Stimulated activated effector memory CD8-positive, alpha-beta T cell treated with anti-CD3 and anti-CD28 coated beads, Interleukin-12 subunit alpha, Interleukin-12 subunit beta, amount 100 ng/mL, for 72 hours (primary cell): Measurements from ENCODE around the gene KIAA1958.
A peak's percentile ranks its signal among the peaks of the same experiment; 100 is the strongest.

ENCODE experiments used
- ATAC-seq: fragments of 150-1000 bp; cut with Tn5 transposase; 2 replicates; pipeline ENCODE4 v1.10.0; 2021
- DNase-seq, 2 donors: peaks; one replicate each; pipeline ENCODE4 v3.0.0; 2021 to 2022; ENCODE audit warnings: low spot score in 2 of 2
- H3K27ac Mint-ChIP-seq: one replicate; pipeline ENCODE4 v1.8.0; 2022; ENCODE audit warnings: mild to moderate bottlenecking, mixed read lengths
- H3K36me3 Mint-ChIP-seq: one replicate; pipeline ENCODE4 v1.8.0; 2022; ENCODE audit warnings: mild to moderate bottlenecking, mixed read lengths
- H3K4me1 Mint-ChIP-seq: one replicate; pipeline ENCODE4 v1.8.0; 2022; ENCODE audit warnings: mixed read lengths
- H3K4me3 Mint-ChIP-seq: one replicate; pipeline ENCODE4 v1.8.0; 2022; ENCODE audit warnings: mild to moderate bottlenecking, mixed read lengths
- H3K9me3 Mint-ChIP-seq: one replicate; pipeline ENCODE4 v1.8.0; 2022; ENCODE audit warnings: mixed read lengths

The KIAA1958 gene, protein sequence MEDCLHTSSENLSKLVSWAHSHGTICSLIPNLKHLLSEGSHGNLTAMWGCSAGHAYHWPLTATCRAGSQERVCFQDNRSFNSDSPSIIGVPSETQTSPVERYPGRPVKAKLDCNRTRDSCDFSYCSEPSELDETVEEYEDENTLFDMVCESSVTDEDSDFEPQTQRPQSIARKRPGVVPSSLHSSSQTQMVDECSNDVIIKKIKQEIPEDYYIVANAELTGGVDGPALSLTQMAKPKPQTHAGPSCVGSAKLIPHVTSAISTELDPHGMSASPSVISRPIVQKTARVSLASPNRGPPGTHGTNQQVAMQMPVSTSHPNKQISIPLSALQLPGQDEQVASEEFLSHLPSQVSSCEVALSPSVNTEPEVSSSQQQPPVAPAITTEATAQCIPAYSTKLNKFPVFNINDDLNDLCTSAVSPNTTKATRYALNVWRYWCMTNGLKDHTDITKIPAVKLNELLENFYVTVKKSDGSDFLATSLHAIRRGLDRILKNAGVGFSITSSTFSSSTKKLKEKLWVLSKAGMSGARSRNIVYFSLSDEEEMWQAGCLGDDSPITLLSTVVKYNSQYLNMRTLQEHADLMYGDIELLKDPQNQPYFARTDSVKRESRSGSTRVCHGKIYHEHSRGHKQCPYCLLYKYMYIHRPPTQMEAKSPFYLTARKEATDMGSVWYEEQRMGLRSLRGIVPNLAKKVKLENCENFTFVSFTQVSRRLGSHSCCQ

DNA sequence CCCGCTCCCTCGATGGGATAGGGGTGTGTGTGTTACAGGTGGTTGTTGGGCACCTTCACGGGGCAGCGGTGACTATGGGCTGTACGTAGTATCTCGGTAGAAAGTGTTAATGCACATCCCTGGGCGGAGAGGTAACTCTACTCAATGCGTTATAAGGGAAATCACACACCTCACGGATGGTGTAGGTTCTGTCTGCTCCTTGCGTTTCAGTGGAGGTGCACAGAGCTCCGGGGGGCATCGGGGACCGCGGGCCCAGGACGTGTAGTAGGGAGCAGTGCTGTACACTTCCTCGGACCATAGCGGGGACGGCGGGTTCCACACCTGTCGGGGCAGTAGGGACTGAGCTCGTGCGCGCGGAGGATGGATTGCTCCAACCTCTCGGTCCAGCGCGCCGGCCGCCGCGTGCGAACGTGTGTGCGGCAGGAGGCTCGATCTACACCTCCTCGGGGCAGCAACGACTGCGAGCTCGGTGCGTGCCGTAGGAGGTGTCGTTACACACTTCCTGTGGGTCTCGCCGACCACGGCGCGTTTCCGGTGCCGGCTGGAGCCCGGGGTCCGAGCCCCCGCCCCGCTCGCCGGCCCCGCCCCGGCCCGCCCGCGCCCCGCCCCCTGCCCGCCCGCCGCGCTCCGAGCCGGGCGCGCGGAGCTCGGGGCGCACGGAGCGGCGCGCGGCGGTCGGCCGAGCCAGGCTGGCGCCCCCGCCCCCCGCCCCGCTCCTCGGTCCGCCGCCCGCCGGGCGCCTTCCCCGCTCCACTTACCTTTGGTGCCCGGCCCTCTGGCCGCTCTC, at the start of gene KIAA1958:
KIAA1958 (plus strand) TSS at position 607 of the 787 bp plus-strand sequence. CDS start 87,254 bp downstream, outside the sequence.
- H3K9me3 Mint-ChIP-seq: no peaks in the 10 kb centered on the region
- H3K4me1 Mint-ChIP-seq: peaks cover 16% of the 10 kb centered on the region
- peaks cover 6% of the 10 kb centered on the region for H3K36me3 Mint-ChIP-seq
- DNase-seq (peak; percentile 76 to 91), ATAC-seq (peak; percentile 98)
- H3K27ac Mint-ChIP-seq: peak within 1 kb of the TSS; percentile 95
- H3K4me3 Mint-ChIP-seq: peak within 1 kb of the TSS; percentile 96

DNA sequence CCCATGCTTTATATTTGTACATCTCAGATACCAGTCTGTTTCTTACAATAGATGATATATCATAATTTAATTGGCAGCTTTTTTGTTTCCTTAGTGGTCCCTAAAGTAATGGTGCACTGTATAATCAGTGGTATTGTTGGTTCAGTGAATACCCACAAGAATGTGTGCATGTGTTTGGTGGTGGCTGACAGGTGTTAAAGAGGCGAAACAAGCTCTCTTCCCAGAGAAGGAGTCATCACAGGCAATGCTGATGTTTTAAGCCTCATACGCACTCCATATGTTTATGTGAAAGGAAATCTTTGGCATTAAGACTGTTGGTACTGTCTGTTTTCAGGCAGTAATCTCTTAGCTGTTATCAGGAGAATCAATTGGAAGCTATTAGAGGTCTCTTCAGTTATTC, 49.2 kb upstream of the KIAA1958 start:
- ATAC-seq (no peak), DNase-seq (no peak)
- H3K27ac Mint-ChIP-seq: no peak overlapping the region
- H3K4me3 Mint-ChIP-seq: no peak overlapping the region
- no peaks in the 10 kb centered on the region for H3K9me3 Mint-ChIP-seq
- peaks cover 17% of the 10 kb centered on the region for H3K36me3 Mint-ChIP-seq
- no peaks in the 10 kb centered on the region for H3K4me1 Mint-ChIP-seq

DNA sequence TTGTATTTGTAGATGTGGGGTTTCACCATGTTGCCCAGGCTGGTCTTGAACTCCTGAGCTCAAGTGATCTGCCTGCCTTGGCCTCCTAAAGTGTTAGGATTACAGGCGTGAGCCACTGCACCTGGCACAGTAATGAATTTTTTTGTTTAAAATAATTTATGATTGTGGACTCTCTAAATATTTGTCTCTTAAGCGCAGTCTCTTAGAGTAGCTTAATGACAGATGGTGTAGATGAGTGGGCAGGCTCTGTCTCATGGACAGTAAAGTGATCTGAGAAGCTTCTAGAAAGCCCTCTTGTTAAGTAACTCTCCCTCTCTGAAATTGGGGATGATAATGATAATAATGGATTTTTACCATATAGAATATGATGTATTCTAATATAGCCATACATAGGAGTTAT, 47.5 kb upstream of the KIAA1958 start:
- DNase-seq (no peak), ATAC-seq (no peak)
- peaks cover 17% of the 10 kb centered on the region for H3K36me3 Mint-ChIP-seq
- H3K4me1 Mint-ChIP-seq: no peaks in the 10 kb centered on the region
- H3K4me3 Mint-ChIP-seq: no peak overlapping the region
- no peaks in the 10 kb centered on the region for H3K9me3 Mint-ChIP-seq
- H3K27ac Mint-ChIP-seq: no peak overlapping the region

DNA sequence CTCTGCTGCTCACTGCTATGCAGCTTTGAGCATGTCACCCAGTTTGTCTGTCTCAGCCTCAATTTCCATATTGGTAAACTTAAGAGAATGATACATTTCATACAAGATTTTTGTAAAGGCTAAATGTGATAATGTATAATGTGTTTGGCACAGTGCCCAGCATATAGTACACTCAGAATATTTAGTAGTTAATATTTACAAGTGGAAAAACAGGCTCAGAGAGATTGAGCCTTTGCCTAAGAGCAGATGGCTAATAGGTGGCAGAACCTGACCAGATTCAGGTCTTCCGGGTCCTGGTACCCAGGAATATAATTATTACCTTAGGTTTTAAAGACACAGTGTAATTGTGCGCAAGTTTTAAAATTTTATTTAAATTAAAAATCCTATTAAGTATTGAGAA, 46.8 kb upstream of the KIAA1958 start:
- no peak overlapping the region for H3K4me3 Mint-ChIP-seq
- no peak for DNase-seq
- ATAC-seq: no peak

DNA sequence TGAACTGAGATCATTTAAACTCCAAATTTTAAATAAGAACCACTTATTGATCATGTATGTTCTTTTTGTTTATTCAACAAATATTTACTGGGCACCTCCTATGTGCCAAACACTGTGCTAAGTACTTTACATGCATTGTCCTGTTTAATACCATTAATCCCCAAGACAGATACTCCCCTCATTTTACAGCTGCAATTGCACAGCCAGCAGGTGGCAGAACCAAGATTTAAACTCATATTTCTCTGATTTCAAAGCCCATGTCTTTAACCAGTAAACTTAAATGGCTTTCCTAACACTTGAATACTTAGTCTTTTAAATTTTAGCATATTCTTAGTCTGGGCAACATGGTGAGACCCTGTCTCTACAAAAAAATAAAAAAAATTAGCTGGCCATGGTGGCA, 43.4 kb upstream of the KIAA1958 start:
- H3K4me1 Mint-ChIP-seq: no peaks in the 10 kb centered on the region
- ATAC-seq (no peak), DNase-seq (no peak)
- H3K4me3 Mint-ChIP-seq: no peak overlapping the region
- H3K36me3 Mint-ChIP-seq: peaks cover 17% of the 10 kb centered on the region
- no peaks in the 10 kb centered on the region for H3K9me3 Mint-ChIP-seq
- H3K27ac Mint-ChIP-seq: no peak overlapping the region

More for the DNA sequence above, 46.8 kb upstream of the KIAA1958 start:
- Mint-ChIP-seq H3K27ac (no peak overlapping the region), H3K9me3 (no peaks in the 10 kb centered on the region), H3K36me3 (peaks cover 17% of the 10 kb centered on the region), H3K4me1 (no peaks in the 10 kb centered on the region)

DNA sequence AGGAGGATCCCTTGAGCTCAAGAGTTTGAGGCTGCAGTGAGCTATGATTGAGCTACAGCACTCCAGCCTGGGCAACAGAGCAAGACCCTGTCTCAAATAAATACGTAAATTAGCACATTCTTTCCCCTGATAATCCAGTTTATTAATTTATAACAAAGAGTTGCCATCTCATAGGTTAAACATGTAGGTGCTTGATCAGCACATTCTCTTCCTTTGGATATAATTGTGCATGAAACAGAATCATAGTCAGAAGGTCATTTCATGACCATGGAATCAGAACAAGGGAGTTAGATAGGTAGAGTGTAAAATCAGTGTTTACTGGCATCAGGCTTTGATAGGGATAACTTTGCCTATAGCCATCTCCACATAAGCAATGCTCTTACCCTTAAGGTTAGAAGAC, 43.0 kb upstream of the KIAA1958 start:
- H3K4me1 Mint-ChIP-seq: no peaks in the 10 kb centered on the region

DNA sequence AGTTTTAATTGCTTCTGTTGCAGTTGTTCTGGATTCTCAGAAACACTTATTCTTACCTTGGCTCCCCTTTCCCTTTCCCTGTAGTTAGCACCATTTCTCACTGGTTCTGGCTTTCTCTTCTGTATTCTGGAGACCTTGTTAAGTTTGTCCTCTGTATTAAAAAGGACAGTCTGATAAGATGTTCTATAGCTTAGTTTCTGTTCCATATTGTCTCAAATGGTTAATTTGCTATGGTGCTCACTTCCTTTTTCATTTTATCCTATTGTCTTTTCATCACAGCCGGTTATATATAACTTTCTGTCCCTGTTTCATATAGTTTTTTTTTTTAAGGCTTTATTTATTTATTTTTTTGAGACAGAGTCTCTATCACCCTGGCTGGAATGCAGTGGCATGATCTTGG, 41.4 kb upstream of the KIAA1958 start:
- no peak for ATAC-seq
- H3K9me3 Mint-ChIP-seq: no peaks in the 10 kb centered on the region
- DNase-seq: no peak
- H3K36me3 Mint-ChIP-seq: peaks cover 22% of the 10 kb centered on the region
- no peaks in the 10 kb centered on the region for H3K4me1 Mint-ChIP-seq
- H3K4me3 Mint-ChIP-seq: no peak overlapping the region
- H3K27ac Mint-ChIP-seq: no peak overlapping the region

More for the DNA sequence above, 43.0 kb upstream of the KIAA1958 start:
- no peak for DNase-seq
- no peaks in the 10 kb centered on the region for H3K9me3 Mint-ChIP-seq
- H3K4me3 Mint-ChIP-seq: no peak overlapping the region
- peaks cover 17% of the 10 kb centered on the region for H3K36me3 Mint-ChIP-seq
- ATAC-seq: no peak
- H3K27ac Mint-ChIP-seq: no peak overlapping the region

DNA sequence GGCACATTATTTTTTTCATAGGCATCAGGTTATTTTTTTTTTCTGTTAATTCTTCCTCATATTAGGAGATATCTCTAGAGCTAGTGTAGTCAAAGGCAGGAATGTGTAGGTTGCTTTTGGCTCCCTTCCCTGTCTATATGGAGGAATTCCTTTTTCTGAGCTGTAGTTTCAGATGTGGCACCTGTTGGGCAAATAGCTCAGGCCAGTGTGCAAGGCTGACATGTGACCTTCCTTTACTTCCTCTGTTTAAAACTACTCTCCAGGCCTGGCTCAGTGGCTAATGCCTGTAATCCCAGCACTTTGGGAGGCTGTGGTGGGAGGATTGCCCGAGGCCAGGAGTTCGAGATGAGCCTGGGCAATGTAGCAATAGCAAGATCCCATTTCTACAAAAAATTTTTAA, 40.5 kb upstream of the KIAA1958 start:
- H3K4me1 Mint-ChIP-seq: no peaks in the 10 kb centered on the region
- H3K36me3 Mint-ChIP-seq: peaks cover 18% of the 10 kb centered on the region
- no peak overlapping the region for H3K4me3 Mint-ChIP-seq
- H3K27ac Mint-ChIP-seq: peak overlapping the region; percentile 21
- H3K9me3 Mint-ChIP-seq: no peaks in the 10 kb centered on the region
- DNase-seq (no peak), ATAC-seq (no peak)

DNA sequence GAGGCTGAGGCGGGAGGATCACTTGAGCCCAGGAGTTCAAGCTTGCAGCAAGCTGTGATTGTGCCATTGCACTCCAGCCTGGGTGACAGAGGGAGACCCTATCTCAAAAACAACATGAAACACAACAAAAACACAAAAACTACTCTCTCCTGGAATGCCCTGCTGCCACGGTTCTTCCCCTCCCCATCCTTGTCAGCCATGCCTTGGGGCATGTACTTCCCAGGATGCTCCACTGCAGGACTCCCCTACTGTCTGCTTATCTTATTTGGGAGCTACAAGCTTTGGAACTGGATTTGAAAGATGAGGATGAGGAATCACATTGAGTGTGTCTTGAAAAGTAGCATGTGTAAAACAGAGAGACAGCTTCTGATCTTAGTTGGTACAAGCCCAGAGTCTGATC, 40.1 kb upstream of the KIAA1958 start:
- no peak overlapping the region for H3K4me3 Mint-ChIP-seq
- ATAC-seq: no peak
- no peaks in the 10 kb centered on the region for H3K4me1 Mint-ChIP-seq
- DNase-seq: no peak
- peak overlapping the region; percentile 21 for H3K27ac Mint-ChIP-seq
- peaks cover 14% of the 10 kb centered on the region for H3K36me3 Mint-ChIP-seq
- no peaks in the 10 kb centered on the region for H3K9me3 Mint-ChIP-seq

DNA sequence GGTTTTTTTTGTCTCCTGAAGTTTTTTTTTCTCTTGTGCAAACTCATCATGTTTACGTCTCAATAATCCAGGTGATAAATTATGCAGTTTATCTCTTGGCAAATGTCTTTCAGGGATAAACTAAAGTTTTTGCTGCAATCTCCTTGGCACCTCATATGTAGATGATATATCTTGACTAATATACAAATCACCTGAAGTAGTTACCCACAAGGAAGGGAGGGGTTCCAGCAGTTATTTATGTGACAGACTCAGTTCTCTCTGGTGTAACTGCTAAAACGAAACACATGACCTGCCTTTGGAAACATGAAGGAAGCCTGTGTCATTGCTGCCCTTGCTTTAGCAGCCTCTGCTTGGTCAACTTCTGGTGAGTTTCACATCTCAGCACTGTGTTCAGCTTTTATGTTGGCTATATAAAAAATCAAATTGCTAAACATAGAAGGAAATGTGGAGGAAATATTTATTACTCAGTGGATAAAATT, 39.3 kb upstream of the KIAA1958 start:
- DNase-seq (no peak), ATAC-seq (no peak)
- no peak overlapping the region for H3K4me3 Mint-ChIP-seq
- H3K36me3 Mint-ChIP-seq: peaks cover 6% of the 10 kb centered on the region
- H3K9me3 Mint-ChIP-seq: no peaks in the 10 kb centered on the region
- peak overlapping the region; percentile 21 for H3K27ac Mint-ChIP-seq
- H3K4me1 Mint-ChIP-seq: no peaks in the 10 kb centered on the region

DNA sequence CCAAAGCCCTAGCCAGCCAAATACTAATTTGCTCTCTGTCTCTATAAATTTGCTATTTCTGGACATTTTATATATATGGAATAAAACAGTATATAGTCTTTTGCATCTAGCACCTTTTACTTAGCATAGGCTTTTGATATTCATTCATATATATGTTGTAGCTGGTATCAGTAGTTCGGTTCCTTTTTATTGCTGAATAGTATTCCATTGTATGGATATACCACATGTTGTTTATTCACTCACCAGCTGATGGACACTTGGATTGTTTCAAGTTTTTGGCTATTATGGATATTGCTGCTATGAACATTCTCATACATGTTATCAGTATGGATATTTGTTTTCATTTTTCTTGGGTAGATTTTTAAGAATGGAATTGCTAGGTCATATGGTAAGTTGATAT, 23.8 kb upstream of the KIAA1958 start:
- Mint-ChIP-seq H3K4me3 (no peak overlapping the region), H3K36me3 (peaks cover 27% of the 10 kb centered on the region), H3K9me3 (no peaks in the 10 kb centered on the region), H3K27ac (no peak overlapping the region), H3K4me1 (no peaks in the 10 kb centered on the region)
- DNase-seq (no peak), ATAC-seq (no peak)

DNA sequence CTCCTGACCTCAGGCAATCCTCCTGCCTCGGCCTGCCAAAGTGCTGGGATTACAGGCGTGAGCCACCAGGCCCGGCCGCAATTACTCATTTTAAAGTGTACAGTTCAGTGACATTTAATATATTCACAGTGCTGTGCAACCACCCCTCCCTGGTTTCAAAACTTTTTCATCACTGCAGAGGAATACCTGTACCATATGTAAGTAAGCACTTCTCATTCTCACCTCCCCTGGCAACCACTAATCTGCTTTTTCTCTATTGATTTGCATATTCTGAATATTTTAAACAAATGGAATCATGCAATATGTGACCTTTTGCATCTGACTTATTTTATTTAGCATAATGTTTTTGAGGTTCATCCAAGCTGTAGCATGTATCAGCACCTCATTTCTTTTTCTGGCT, 21.3 kb upstream of the KIAA1958 start:
- no peak for ATAC-seq
- DNase-seq: no peak
- H3K4me1 Mint-ChIP-seq: no peaks in the 10 kb centered on the region
- H3K36me3 Mint-ChIP-seq: peaks cover 18% of the 10 kb centered on the region
- H3K27ac Mint-ChIP-seq: no peak overlapping the region
- H3K4me3 Mint-ChIP-seq: no peak overlapping the region
- H3K9me3 Mint-ChIP-seq: no peaks in the 10 kb centered on the region

DNA sequence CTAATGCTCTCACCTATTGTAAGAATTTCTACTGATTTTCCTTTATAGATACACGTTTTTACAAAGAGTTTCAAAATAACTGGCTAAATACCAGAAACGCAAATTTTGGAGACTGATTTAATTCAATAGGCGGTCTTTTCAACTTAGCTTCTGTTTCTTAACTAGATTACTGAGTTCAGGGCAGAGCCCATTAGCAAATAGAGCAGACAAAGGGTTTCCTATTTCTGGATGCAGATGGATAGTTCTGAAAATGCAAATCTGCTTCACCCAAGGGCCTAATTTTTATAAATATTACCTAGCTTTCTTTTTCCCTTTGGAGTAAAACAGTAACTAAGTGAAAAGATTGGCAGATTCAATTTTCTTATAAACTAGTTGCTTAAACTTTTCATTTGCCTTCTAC, 13.6 kb upstream of the KIAA1958 start:
- ATAC-seq (no peak), DNase-seq (no peak)
- Mint-ChIP-seq H3K4me1 (no peaks in the 10 kb centered on the region), H3K27ac (no peak overlapping the region), H3K4me3 (no peak overlapping the region), H3K36me3 (peaks cover 1% of the 10 kb centered on the region), H3K9me3 (peaks cover under 1% of the 10 kb centered on the region)

DNA sequence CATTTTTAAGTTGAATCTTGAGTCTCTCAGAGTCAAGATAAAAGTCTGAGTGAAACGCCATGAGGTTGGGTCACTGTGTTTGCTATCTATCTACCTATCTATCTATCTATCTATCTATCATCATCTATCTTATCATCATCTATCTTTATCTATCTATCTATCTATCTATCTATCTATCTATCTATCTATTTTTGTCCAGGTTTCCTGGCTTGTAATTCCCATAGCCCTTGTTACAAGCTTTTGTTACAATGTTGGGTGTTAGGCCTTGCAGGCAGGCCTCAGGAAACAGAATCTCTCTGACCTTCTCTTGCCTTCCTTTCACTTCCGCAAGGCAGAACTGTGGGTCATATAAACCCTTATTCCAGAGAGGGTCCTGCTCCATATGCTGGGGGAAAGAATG, 12.6 kb upstream of the KIAA1958 start:
- H3K9me3 Mint-ChIP-seq: peaks cover 3% of the 10 kb centered on the region
- no peaks in the 10 kb centered on the region for H3K36me3 Mint-ChIP-seq
- ATAC-seq (no peak), DNase-seq (no peak)
- H3K4me1 Mint-ChIP-seq: no peaks in the 10 kb centered on the region
- H3K4me3 Mint-ChIP-seq: no peak overlapping the region
- no peak overlapping the region for H3K27ac Mint-ChIP-seq

DNA sequence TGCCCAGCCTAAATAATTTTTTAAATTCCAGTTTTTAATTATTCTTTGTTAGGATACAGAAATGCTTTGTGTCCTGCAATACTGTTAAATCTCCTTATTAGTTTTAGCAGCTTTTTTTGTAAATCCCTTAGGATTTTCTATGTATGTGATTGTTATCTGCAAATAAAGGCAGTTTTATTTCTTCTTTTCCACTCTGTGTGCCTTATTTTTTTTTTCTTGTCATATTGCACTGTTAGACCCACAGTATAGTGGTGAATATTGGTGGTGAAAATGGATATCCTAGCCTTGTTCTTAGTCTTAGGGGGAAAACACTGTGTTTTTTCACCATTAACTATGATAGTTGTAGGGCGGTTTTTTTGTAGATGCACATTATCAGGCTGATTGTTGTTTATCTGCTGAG, 11.3 kb upstream of the KIAA1958 start:
- H3K9me3 Mint-ChIP-seq: peaks cover 3% of the 10 kb centered on the region
- DNase-seq (no peak), ATAC-seq (no peak)
- H3K4me3 Mint-ChIP-seq: no peak overlapping the region
- no peaks in the 10 kb centered on the region for H3K4me1 Mint-ChIP-seq
- no peaks in the 10 kb centered on the region for H3K36me3 Mint-ChIP-seq
- no peak overlapping the region for H3K27ac Mint-ChIP-seq
